IMR-90 (cell line): ENCODE results near the gene POR. TPM values are rescaled to one million over a fixed set of nuclear protein-coding genes. Genes with fewer than 3 reads are reported as not detected.
A peak's percentile ranks its signal among the peaks of the same experiment; 100 is the strongest.

Source experiments
- ATAC-seq: fragments of 200-7000 bp; cut with Tn5 transposase; 2 replicates; pipeline ENCODE4 v1.9.1; 2020; ENCODE audit warnings: low read depth, mild to moderate bottlenecking, moderate library complexity
- BruUV-seq: library from RNA; stranded (reverse); fragments of 400-500 nt; replicated peaks from 2 replicates; lab custom pipeline; 2021; lab: Mats Ljungman, UMichigan
- CTCF ChIA-PET: fragments of 300-600 bp; formaldehyde crosslinking; extraction: SDS; loops from one replicate; lab custom pipeline; 2021; ENCODE audit warnings: antibody characterized with exemption; lab: Yijun Ruan, JAX
- POLR2A ChIA-PET: fragments of 300-600 bp; sonication (Branson Sonifier 250); formaldehyde crosslinking; loops from one replicate; lab custom pipeline; 2022; ENCODE audit warnings: antibody characterized with exemption; ENCODE audit not compliant: unreplicated experiment; lab: Charles Lee
- DNase-seq: peaks from one replicate; pipeline ENCODE4 v3.0.0; 2013
- H2AFZ ChIP-seq: replicated peaks from 2 replicates; pipeline ENCODE3; 2013; ENCODE audit warnings: low read length, mild to moderate bottlenecking; ENCODE audit not compliant: poor library complexity
- H2AK5ac ChIP-seq: 2 replicates; pipeline ENCODE4 v1.6.1; 2013; ENCODE audit warnings: low read depth, low read length, inconsistent platforms
- H2AK9ac ChIP-seq: replicated peaks from 2 replicates; pipeline ENCODE3; 2013; ENCODE audit warnings: mild to moderate bottlenecking, low read depth, low read length, moderate library complexity; ENCODE audit not compliant: poor library complexity
- H2BK120ac ChIP-seq: 2 replicates; pipeline ENCODE4 v1.6.1; 2013; ENCODE audit warnings: low read depth, low read length, inconsistent platforms
- H2BK15ac ChIP-seq: 3 replicates; pipeline ENCODE4 v1.6.1; 2013; ENCODE audit warnings: low read depth, low read length, inconsistent platforms
- H2BK20ac ChIP-seq: 2 replicates; pipeline ENCODE4 v1.6.1; 2013; ENCODE audit warnings: low read depth, mild to moderate bottlenecking, inconsistent platforms, low read length, moderate library complexity
- H2BK5ac ChIP-seq: 2 replicates; pipeline ENCODE4 v1.6.1; 2013; ENCODE audit warnings: mild to moderate bottlenecking, low read depth, low read length, inconsistent platforms; ENCODE audit not compliant: poor library complexity, severe bottlenecking
- H3K14ac ChIP-seq: replicated peaks from 2 replicates; pipeline ENCODE4 v1.6.1; 2013; ENCODE audit warnings: low read depth, low read length, inconsistent platforms
- H3K18ac ChIP-seq: 2 replicates; pipeline ENCODE4 v1.6.1; 2013; ENCODE audit warnings: low read depth, low read length, control low read depth
- H3K23ac ChIP-seq: 2 replicates; pipeline ENCODE4 v1.6.1; 2013; ENCODE audit warnings: low read depth, low read length, inconsistent platforms
- H3K27ac ChIP-seq: 2 replicates; pipeline ENCODE4 v1.5.1; 2013; ENCODE audit warnings: mild to moderate bottlenecking, control low read depth, low read length; ENCODE audit not compliant: insufficient read depth
- H3K27me3 ChIP-seq: 2 replicates; pipeline ENCODE4 v1.6.1; 2013; ENCODE audit warnings: low read length; ENCODE audit not compliant: control insufficient read depth, insufficient read depth
- H3K36me3 ChIP-seq: 2 replicates; pipeline ENCODE4 v1.6.1; 2013; ENCODE audit warnings: low read length, mixed read lengths; ENCODE audit not compliant: control insufficient read depth, insufficient read depth
- H3K4ac ChIP-seq: 2 replicates; pipeline ENCODE4 v1.6.1; 2013; ENCODE audit warnings: low read depth, low read length, inconsistent platforms
- H3K4me1 ChIP-seq: 2 replicates; pipeline ENCODE4 v1.6.1; 2013; ENCODE audit warnings: low read length, mixed read lengths; ENCODE audit not compliant: control insufficient read depth, insufficient read depth
- H3K4me2 ChIP-seq: 2 replicates; pipeline ENCODE4 v1.6.1; 2013; ENCODE audit warnings: low read depth, mild to moderate bottlenecking, control low read depth, low read length, moderate library complexity
- H3K4me3 ChIP-seq: 2 replicates; pipeline ENCODE4 v1.5.1; 2013; ENCODE audit warnings: low read depth, mild to moderate bottlenecking, control low read depth, low read length, moderate library complexity; ENCODE audit not compliant: insufficient read depth
- H3K56ac ChIP-seq: 2 replicates; pipeline ENCODE4 v1.6.1; 2013; ENCODE audit warnings: low read length, inconsistent platforms; ENCODE audit not compliant: insufficient read depth; ENCODE audit errors: extremely low read depth
- H3K79me1 ChIP-seq, 2 experiments: 2 replicates each; pipeline ENCODE4 v1.6.1; 2013; ENCODE audit warnings: low read length in 2 of 2, inconsistent platforms in 1 of 2, low read depth in 1 of 2
- H3K9ac ChIP-seq: 2 replicates; pipeline ENCODE4 v1.6.1; 2013; ENCODE audit warnings: low read depth, low read length, control low read depth
- H3K9me1 ChIP-seq: 2 replicates; pipeline ENCODE4 v1.6.1; 2013; ENCODE audit warnings: low read length, inconsistent platforms; ENCODE audit not compliant: insufficient read depth
- H3K9me3 ChIP-seq: 2 replicates; pipeline ENCODE4 v1.6.1; 2013; ENCODE audit warnings: low read length; ENCODE audit not compliant: control insufficient read depth, insufficient read depth
- H4K20me1 ChIP-seq: 2 replicates; pipeline ENCODE4 v1.6.1; 2013; ENCODE audit warnings: low read length, inconsistent platforms; ENCODE audit not compliant: insufficient read depth
- H4K5ac ChIP-seq: 2 replicates; pipeline ENCODE4 v1.6.1; 2013; ENCODE audit warnings: mild to moderate bottlenecking, low read depth, low read length, control low read depth
- H4K8ac ChIP-seq, 2 experiments: 2 replicates each; pipeline ENCODE4 v1.6.1; 2013; ENCODE audit warnings: low read depth in 2 of 2, low read length in 2 of 2, control low read depth in 1 of 2, inconsistent platforms in 1 of 2
- H4K91ac ChIP-seq: 2 replicates; pipeline ENCODE4 v1.6.1; 2013; ENCODE audit warnings: low read depth, low read length, inconsistent platforms; ENCODE audit not compliant: insufficient read depth
- CEBPB ChIP-seq: IDR thresholded peaks from 2 replicates; pipeline ENCODE4 v1.6.1; 2012; ENCODE audit warnings: low read depth, low read length, improper control_type of control experiment
- ELK1 ChIP-seq: fragments of 150-350 bp; IDR thresholded peaks from 2 replicates; pipeline ENCODE4 v1.6.1; 2016; ENCODE audit warnings: low read depth, mild to moderate bottlenecking, low read length, moderate library complexity, borderline replicate concordance
- WGBS, 2 experiments: methylation state at CpG; one replicate each; pipeline versions ENCODE4 v1.1.5 to v1.1.7; 2013; ENCODE audit warnings: missing lambda C conversion rate in 2 of 2; ENCODE audit not compliant: insufficient read length in 1 of 2; ENCODE audit errors: extremely low coverage in 2 of 2; 5-methylcytosine and 5-hydroxymethylcytosine counted together
- dilution Hi-C: fragments of 300-500 bp; cut with HindIII; formaldehyde crosslinking; loops from one replicate; pipeline ENCODE4 v1.14.3; 2018; ENCODE audit warnings: low sequenced_read_pairs; ENCODE audit not compliant: unreplicated experiment
- in situ Hi-C: fragments of 300-500 bp; cut with MboI; formaldehyde crosslinking; loops from 3 replicates; pipeline ENCODE4 v1.14.3; 2019; ENCODE audit warnings: low sequenced_read_pairs, inconsistent platforms, mixed read lengths
- intact Hi-C: fragments of 100-400 bp; cut with micrococcal nuclease; formaldehyde crosslinking; loops from 2 replicates; pipeline ENCODE4 v1.10.0; 2022
- polyA plus RNA-seq, 3 experiments: library from polyadenylated mRNA; depleted of rRNA; stranded (reverse); fragments of >200 nt; gene quantifications; 2 replicates each; pipeline ENCODE4 v1.2.3, GENCODE V29; 2012; ENCODE audit warnings: low replicate concordance in 1 of 3
- total RNA-seq: library from RNA; depleted of rRNA; stranded (reverse); fragments of >200 nt; gene quantifications from 2 replicates; pipeline ENCODE4 v1.2.3, GENCODE V29; 2012

POR gene
- total and polyA plus RNA-seq, 2 of the 4 experiments (the other 2 are of a cell fraction), result 25.5 to 42.2 TPM

- H2AK5ac ChIP-seq, result no peak overlapping the region
- no peak overlapping the region for H2BK120ac ChIP-seq
- H3K56ac ChIP-seq, result no peak overlapping the region
- no peak overlapping the region for H3K4me3 ChIP-seq
- ATAC-seq (no peak), DNase-seq (no peak)
- H3K36me3 ChIP-seq, result peaks cover 11% of the 10 kb centered on the region
- H2BK20ac ChIP-seq, result no peak overlapping the region
- no peak overlapping the region for H3K27ac ChIP-seq
- H3K4ac ChIP-seq, result no peak overlapping the region
- in situ Hi-C loops, result no loop called here
- POLR2A ChIA-PET, result no interaction called here
- H2AFZ ChIP-seq, result no peak overlapping the region
- no peak overlapping the region for H2BK15ac ChIP-seq
- no peak overlapping the region for H4K91ac ChIP-seq
- H3K9me3 ChIP-seq, result no peaks in the 10 kb centered on the region
- dilution Hi-C loops, result no loop called here
- H3K9ac ChIP-seq, result no peak overlapping the region
- no peak overlapping the region for H3K14ac ChIP-seq
- WGBS, 2 experiments, result 73% methylated on average over 8 of the region's 15 CpGs; no CpG with 5 or more reads in 1 of the 2 experiments
- intact Hi-C loops, result no loop called here
- H4K20me1 ChIP-seq, result peaks cover 3% of the 10 kb centered on the region; the same call in 1 of the 2 replicates
- H3K18ac ChIP-seq, result no peak overlapping the region
- CTCF ChIA-PET, result no interaction called here
- H3K79me1 ChIP-seq, result peaks cover 3 to 57% of the 10 kb centered on the region in 2 experiments; a peak in 3 of 4 replicates
- H3K4me2 ChIP-seq, result no peak overlapping the region
- no peak overlapping the region for H2BK5ac ChIP-seq
- H3K27me3 ChIP-seq, result no peaks in the 10 kb centered on the region
- no peak overlapping the region for H2AK9ac ChIP-seq
- BruUV-seq, result no TSS peak
- H4K8ac ChIP-seq, result no peak overlapping the region
- TF ChIP-seq ELK1 (no peak), CEBPB (peak; percentile 42; the same call in 1 of the 2 replicates)
- peaks cover 14% of the 10 kb centered on the region for H3K9me1 ChIP-seq
- no peak overlapping the region for H3K23ac ChIP-seq
- no peak overlapping the region for H4K5ac ChIP-seq
- H3K4me1 ChIP-seq, result peaks cover 12% of the 10 kb centered on the region
These were observed 35.2 kb downstream of the POR start for GRCh38 chr7:75950111-75950681.
